ENCODE results near the gene IMMP2L. TPM values are rescaled to one million over a fixed set of nuclear protein-coding genes. Genes with fewer than 3 reads are reported as not detected.

Gene IMMP2L
- total RNA-seq, 1 experiment from 2014 or later = 13.6 TPM

DNA sequence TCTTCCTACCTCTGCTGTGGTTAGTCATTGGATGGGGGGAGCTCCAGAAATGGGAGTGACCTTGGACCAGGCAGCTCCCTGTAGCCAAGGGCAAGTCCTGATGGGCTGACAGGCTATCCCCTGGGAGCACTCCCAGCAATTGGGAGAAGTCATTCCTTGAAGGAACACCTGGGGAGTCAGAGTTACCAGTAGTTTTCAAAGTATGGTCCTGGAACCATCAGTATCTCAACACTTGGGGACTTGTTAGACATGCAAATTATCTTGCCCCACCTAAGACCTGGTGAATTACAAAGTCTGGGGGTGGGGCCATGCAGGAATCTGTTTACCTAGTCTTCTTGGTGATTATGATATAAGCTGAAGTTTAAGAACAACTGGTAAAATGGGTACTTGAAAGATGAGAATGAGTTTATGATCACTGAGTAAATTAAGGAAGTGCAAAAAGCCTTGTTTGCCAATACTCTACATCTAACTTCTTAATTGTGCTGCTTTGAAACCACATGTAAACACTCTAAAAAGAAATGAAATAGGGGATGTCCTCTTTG lies 758.6 kb downstream of the IMMP2L start:
- no peak for ATAC-seq
- H3K36me3 Mint-ChIP-seq = no peaks in the 10 kb centered on the region
- H3K27ac Mint-ChIP-seq = no peak overlapping the region
- no peaks in the 10 kb centered on the region for H3K27me3 Mint-ChIP-seq (ENCODE audit: low read depth)
- TF ChIP-seq OVOL2 (CRISPR knock-in tag; IDR thresholded peaks at IDR 0.05; ENCODE audit: borderline replicate concordance) (no peak), ZNF671 (CRISPR knock-in tag; IDR thresholded peaks at IDR 0.05) (no peak), FOXJ3 (CRISPR knock-in tag; IDR thresholded peaks at IDR 0.05; ENCODE audit: borderline replicate concordance) (no peak)
- TF ChIP-seq, protein P1, sequence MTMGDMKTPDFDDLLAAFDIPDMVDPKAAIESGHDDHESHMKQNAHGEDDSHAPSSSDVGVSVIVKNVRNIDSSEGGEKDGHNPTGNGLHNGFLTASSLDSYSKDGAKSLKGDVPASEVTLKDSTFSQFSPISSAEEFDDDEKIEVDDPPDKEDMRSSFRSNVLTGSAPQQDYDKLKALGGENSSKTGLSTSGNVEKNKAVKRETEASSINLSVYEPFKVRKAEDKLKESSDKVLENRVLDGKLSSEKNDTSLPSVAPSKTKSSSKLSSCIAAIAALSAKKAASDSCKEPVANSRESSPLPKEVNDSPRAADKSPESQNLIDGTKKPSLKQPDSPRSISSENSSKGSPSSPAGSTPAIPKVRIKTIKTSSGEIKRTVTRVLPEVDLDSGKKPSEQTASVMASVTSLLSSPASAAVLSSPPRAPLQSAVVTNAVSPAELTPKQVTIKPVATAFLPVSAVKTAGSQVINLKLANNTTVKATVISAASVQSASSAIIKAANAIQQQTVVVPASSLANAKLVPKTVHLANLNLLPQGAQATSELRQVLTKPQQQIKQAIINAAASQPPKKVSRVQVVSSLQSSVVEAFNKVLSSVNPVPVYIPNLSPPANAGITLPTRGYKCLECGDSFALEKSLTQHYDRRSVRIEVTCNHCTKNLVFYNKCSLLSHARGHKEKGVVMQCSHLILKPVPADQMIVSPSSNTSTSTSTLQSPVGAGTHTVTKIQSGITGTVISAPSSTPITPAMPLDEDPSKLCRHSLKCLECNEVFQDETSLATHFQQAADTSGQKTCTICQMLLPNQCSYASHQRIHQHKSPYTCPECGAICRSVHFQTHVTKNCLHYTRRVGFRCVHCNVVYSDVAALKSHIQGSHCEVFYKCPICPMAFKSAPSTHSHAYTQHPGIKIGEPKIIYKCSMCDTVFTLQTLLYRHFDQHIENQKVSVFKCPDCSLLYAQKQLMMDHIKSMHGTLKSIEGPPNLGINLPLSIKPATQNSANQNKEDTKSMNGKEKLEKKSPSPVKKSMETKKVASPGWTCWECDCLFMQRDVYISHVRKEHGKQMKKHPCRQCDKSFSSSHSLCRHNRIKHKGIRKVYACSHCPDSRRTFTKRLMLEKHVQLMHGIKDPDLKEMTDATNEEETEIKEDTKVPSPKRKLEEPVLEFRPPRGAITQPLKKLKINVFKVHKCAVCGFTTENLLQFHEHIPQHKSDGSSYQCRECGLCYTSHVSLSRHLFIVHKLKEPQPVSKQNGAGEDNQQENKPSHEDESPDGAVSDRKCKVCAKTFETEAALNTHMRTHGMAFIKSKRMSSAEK (CRISPR knock-in tag; IDR thresholded peaks at IDR 0.05; ENCODE audit: borderline replicate concordance) = no peak
- TF ChIP-seq, protein P2, sequence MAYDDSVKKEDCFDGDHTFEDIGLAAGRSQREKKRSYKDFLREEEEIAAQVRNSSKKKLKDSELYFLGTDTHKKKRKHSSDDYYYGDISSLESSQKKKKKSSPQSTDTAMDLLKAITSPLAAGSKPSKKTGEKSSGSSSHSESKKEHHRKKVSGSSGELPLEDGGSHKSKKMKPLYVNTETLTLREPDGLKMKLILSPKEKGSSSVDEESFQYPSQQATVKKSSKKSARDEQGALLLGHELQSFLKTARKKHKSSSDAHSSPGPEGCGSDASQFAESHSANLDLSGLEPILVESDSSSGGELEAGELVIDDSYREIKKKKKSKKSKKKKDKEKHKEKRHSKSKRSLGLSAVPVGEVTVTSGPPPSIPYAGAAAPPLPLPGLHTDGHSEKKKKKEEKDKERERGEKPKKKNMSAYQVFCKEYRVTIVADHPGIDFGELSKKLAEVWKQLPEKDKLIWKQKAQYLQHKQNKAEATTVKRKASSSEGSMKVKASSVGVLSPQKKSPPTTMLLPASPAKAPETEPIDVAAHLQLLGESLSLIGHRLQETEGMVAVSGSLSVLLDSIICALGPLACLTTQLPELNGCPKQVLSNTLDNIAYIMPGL (CRISPR knock-in tag; IDR thresholded peaks at IDR 0.05) = no peak
- CTCF ChIA-PET = no interaction called here
- DNase-seq (ENCODE audit: low spot score) = no peak
- peaks cover 11% of the 10 kb centered on the region for H3K9me3 Mint-ChIP-seq
- POLR2A ChIA-PET = no interaction called here
- no peak overlapping the region for H3K4me3 Mint-ChIP-seq
- H3K4me1 Mint-ChIP-seq = peaks cover 18% of the 10 kb centered on the region

DNA sequence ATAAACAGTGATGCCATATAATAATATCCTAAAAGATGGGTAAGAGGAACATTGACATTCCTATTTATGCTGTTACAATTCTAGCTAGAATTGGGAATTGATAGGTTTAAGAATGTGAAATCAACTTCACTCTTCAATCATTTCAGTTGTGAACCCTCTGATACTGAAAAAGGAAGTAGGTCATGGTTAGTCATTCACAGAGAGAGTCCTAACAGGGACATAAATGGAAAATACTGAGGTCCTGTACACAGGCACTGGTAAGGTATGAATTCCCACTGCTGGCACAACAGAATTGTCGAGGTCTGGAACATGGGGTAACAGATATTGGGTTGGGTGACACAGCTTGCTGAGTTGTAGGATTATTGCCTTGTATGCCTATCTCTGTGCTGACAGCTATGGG lies 760.8 kb downstream of the IMMP2L start:
- no peak for ATAC-seq

More for the DNA sequence above, 760.8 kb downstream of the IMMP2L start:
- POLR2A ChIA-PET = no interaction called here
- no peak overlapping the region for H3K4me3 Mint-ChIP-seq
- peaks cover 18% of the 10 kb centered on the region for H3K4me1 Mint-ChIP-seq
- H3K27ac Mint-ChIP-seq = no peak overlapping the region
- CTCF ChIA-PET = no interaction called here
- no peak for DNase-seq (ENCODE audit: low spot score)
- H3K27me3 Mint-ChIP-seq (ENCODE audit: low read depth) = no peaks in the 10 kb centered on the region
- peaks cover 11% of the 10 kb centered on the region for H3K9me3 Mint-ChIP-seq
- no peak for TF ChIP-seq NR3C1 (CRISPR knock-in tag; conservative IDR thresholded peaks at IDR 0.05; ENCODE audit: low read depth)
- no peak for TF ChIP-seq MYBL2 (CRISPR knock-in tag; IDR thresholded peaks at IDR 0.05)
- no peak for TF ChIP-seq JAZF1 (CRISPR knock-in tag; IDR thresholded peaks at IDR 0.05)
- TF ChIP-seq ELF4 (CRISPR knock-in tag; IDR thresholded peaks at IDR 0.05; ENCODE audit: low read depth) = no peak
- TF ChIP-seq, protein P3, sequence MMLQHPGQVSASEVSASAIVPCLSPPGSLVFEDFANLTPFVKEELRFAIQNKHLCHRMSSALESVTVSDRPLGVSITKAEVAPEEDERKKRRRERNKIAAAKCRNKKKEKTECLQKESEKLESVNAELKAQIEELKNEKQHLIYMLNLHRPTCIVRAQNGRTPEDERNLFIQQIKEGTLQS (CRISPR knock-in tag; conservative IDR thresholded peaks at IDR 0.05) = no peak
- TF ChIP-seq ETV6 (CRISPR knock-in tag; IDR thresholded peaks at IDR 0.05) = no peak
- TF ChIP-seq, protein P4, sequence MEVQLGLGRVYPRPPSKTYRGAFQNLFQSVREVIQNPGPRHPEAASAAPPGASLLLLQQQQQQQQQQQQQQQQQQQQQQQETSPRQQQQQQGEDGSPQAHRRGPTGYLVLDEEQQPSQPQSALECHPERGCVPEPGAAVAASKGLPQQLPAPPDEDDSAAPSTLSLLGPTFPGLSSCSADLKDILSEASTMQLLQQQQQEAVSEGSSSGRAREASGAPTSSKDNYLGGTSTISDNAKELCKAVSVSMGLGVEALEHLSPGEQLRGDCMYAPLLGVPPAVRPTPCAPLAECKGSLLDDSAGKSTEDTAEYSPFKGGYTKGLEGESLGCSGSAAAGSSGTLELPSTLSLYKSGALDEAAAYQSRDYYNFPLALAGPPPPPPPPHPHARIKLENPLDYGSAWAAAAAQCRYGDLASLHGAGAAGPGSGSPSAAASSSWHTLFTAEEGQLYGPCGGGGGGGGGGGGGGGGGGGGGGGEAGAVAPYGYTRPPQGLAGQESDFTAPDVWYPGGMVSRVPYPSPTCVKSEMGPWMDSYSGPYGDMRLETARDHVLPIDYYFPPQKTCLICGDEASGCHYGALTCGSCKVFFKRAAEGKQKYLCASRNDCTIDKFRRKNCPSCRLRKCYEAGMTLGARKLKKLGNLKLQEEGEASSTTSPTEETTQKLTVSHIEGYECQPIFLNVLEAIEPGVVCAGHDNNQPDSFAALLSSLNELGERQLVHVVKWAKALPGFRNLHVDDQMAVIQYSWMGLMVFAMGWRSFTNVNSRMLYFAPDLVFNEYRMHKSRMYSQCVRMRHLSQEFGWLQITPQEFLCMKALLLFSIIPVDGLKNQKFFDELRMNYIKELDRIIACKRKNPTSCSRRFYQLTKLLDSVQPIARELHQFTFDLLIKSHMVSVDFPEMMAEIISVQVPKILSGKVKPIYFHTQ (CRISPR knock-in tag; IDR thresholded peaks at IDR 0.05) = no peak
- TF ChIP-seq, protein P5, sequence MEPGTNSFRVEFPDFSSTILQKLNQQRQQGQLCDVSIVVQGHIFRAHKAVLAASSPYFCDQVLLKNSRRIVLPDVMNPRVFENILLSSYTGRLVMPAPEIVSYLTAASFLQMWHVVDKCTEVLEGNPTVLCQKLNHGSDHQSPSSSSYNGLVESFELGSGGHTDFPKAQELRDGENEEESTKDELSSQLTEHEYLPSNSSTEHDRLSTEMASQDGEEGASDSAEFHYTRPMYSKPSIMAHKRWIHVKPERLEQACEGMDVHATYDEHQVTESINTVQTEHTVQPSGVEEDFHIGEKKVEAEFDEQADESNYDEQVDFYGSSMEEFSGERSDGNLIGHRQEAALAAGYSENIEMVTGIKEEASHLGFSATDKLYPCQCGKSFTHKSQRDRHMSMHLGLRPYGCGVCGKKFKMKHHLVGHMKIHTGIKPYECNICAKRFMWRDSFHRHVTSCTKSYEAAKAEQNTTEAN (CRISPR knock-in tag; IDR thresholded peaks at IDR 0.05) = no peak
- no peaks in the 10 kb centered on the region for H3K36me3 Mint-ChIP-seq

Data from WTC11 (cell line).